Eye (tissue), 1 donor: ENCODE data around the gene C1orf53.

Experiments
- DNase-seq: peaks from one replicate; pipeline ENCODE4 v3.0.0-alpha.2; 2015

The C1orf53 gene

GRCh38 chr1:197908716-197909220, 6.3 kb downstream of the C1orf53 start:
- DNase-seq = peak; percentile 68

- DNase-seq = peak; percentile 53
These were observed 7.0 kb downstream of the C1orf53 start for GRCh38 chr1:197909384-197909783.

GRCh38 chr1:197910120-197910991, 7.9 kb downstream of the C1orf53 start:
- peak; percentile 71 for DNase-seq

GRCh38 chr1:197911111-197911856, 8.9 kb downstream of the C1orf53 start:
- peak; percentile 77 for DNase-seq

- peak; percentile 78 for DNase-seq
These were observed 9.6 kb downstream of the C1orf53 start for GRCh38 chr1:197911857-197912696.

GRCh38 chr1:197912739-197913494, 10.5 kb downstream of the C1orf53 start:
- peak; percentile 72 for DNase-seq

DNA sequence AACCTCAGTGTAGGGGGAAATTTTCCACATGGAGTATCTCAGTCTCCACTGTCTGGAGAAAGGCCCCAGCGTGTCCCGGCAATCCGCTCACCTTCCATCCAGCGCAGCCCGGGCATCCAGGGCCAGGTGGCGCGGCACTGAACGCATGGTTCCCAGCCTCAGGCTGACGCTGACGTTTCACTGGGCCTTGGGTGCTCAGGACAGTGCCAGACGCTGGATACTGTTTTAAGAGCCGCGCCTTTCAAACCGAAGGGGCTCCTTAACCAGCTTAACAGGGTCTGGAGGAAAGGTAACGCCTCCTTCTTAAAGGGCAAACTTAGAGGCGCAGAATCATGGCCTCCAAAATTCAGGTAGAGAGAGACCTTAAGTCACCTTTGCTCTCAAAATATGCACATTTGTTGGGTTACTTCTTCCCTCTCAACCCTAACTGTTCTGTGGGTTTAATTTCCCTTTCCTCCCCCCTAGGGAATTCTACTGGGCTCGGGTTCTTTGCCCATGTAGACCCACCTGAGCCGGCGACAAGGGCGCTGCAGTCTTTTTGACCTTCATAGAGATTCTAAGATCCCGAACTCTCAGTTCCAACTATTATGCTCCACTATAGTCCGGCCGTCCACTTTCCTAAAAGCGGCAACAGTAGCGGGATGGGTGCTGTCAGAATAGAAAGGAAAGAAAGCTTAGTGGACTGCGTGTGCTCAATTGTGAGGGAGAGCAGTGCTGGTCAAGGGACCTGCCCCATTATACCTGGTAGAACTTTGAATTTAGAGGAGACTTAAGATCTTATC, 11.3 kb downstream of the C1orf53 start:
- peak; percentile 11 for DNase-seq

- no peak for DNase-seq
These were observed 12.1 kb downstream of the C1orf53 start for GRCh38 chr1:197914510-197914909.

- DNase-seq = peak; percentile 69
These were observed 12.9 kb downstream of the C1orf53 start for GRCh38 chr1:197915260-197915861.

GRCh38 chr1:197915862-197916499, 13.6 kb downstream of the C1orf53 start:
- DNase-seq = peak; percentile 91

- peak; percentile 68 for DNase-seq
These were observed 14.1 kb downstream of the C1orf53 start for GRCh38 chr1:197916500-197916983.

- DNase-seq = peak; percentile 84
These were observed 15.6 kb downstream of the C1orf53 start for GRCh38 chr1:197917805-197918651.

DNA sequence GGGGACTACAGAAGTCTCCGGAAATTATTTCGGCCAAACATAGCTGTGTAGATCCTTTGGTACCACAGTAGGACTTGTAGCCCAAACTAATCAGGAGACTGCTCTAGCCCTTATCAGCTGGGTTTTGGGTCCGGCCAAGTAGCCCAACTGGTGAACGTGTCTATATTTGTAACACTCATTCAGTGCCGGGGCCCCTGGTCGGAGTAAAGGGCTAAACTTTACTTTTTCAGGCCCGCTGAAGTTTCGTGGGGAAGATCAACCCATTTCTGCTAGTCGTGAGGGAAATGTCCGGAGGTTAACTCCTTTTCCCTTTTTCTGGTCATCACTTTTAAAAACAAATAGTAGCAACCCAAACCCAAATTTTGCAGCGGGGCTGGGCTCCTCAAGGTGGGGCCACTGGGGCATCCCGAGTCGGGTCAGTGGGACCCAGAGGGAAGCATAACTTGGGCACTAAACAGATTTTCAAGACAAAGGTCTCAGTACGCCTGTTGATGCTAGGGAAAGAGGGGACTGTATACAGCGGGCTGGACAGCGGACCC, 16.4 kb downstream of the C1orf53 start:
- DNase-seq = peak; percentile 73

GRCh38 chr1:197919346-197920066, 17.1 kb downstream of the C1orf53 start:
- peak; percentile 79 for DNase-seq

DNA sequence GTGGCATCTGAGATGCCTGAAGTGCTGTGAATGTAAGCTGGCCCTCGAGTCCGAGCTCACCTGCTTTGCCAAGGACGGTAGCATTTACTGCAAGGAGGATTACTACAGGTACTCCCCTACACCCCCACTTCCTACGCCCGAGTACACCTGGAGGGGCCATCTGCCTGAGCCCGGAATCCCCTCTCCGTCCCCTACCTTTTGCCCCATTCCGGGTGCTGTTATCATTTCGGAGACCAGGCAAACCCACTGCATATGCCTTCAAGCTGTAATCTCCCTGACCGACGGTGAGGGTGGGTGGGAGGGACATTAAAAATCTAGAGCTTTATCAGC, 17.6 kb downstream of the C1orf53 start:
- no peak for DNase-seq

- peak; percentile 67 for DNase-seq
These were observed 18.1 kb downstream of the C1orf53 start for GRCh38 chr1:197920414-197921117.
